NT2/D1 (cell line): Measurements from ENCODE around the gene SH3BP5.

Experiments
- SUZ12 ChIP-seq: IDR thresholded peaks from 2 replicates; pipeline ENCODE4 v1.6.1; 2011; ENCODE audit not compliant: insufficient read length, insufficient read depth; ENCODE audit errors: extremely low read depth
- YY1 ChIP-seq: IDR thresholded peaks from 2 replicates; pipeline ENCODE4 v1.6.1; 2011; ENCODE audit not compliant: insufficient read length, insufficient read depth
- ZNF274 ChIP-seq: IDR thresholded peaks from 2 replicates; pipeline ENCODE4 v1.6.1; 2011; ENCODE audit warnings: mild to moderate bottlenecking, low read depth, low read length

DNA sequence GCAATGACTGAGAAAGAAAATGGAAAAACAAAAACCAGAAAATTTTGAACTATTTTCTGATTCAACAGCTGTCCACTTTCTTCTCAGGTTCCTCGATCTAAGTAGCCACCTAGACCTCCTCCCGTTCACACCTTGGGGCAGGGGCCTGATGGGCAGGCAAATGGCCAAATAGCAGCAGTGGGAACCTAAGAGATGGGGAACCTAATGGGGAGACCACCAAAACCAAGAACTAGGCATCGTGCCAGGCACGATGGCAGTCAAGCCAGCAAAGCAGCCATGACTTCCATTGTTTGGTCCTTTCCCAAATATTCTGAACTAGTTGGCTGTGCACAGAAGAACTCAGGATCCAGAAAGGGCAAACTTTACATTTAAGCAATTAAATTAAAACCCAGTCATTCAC lies 69.3 kb downstream of the SH3BP5 start:
- no peak for TF ChIP-seq ZNF274
- TF ChIP-seq YY1: no peak
- no peak for TF ChIP-seq SUZ12
